Hematopoietic multipotent progenitor cell treated with erythropoietin and hydrocortisone succinate and interleukin-3 and kit ligand, for 17 days (in vitro differentiated cells): ENCODE results near the gene IKZF2.
"Not testable (repeated sequence)": the region's sequence is repeated elsewhere in the genome, so short reads cannot be mapped to it uniquely, and the experiment has no call there.

Experiments used
- DNase-seq: peaks from one replicate; pipeline ENCODE4 v3.0.0-alpha.2; 2015; ENCODE audit warnings: low spot score

The IKZF2 gene

GRCh38 chr2:213032607-213033006 lies 118.8 kb downstream of the IKZF2 start:
- no peak for DNase-seq

- DNase-seq: no peak
Observed at GRCh38 chr2:213022987-213023386, 128.4 kb downstream of the IKZF2 start.

GRCh38 chr2:213021971-213022899 lies 129.2 kb downstream of the IKZF2 start:
- DNase-seq: no peak

- DNase-seq: not testable (repeated sequence)
Observed at GRCh38 chr2:213020913-213021312, 130.5 kb downstream of the IKZF2 start.

- DNase-seq: no peak
Observed at GRCh38 chr2:213020268-213020667, 131.1 kb downstream of the IKZF2 start.

- no peak for DNase-seq
Observed at GRCh38 chr2:213019368-213019767, 132.0 kb downstream of the IKZF2 start.

- no peak for DNase-seq
Observed at GRCh38 chr2:213018340-213018901, 133.0 kb downstream of the IKZF2 start.

- no peak for DNase-seq
Observed at GRCh38 chr2:213017404-213017803, 134.0 kb downstream of the IKZF2 start.

- no peak for DNase-seq
Observed at GRCh38 chr2:213016984-213017351, 134.4 kb downstream of the IKZF2 start.

- no peak for DNase-seq
Observed at GRCh38 chr2:213016166-213016983, 135.0 kb downstream of the IKZF2 start.

GRCh38 chr2:213015387-213016165 lies 135.8 kb downstream of the IKZF2 start:
- DNase-seq: no peak

GRCh38 chr2:213013979-213014378 lies 137.4 kb downstream of the IKZF2 start:
- no peak for DNase-seq

GRCh38 chr2:213011505-213011904 lies 139.9 kb downstream of the IKZF2 start:
- no peak for DNase-seq

GRCh38 chr2:213010106-213010779 lies 141.2 kb downstream of the IKZF2 start:
- no peak for DNase-seq

- DNase-seq: no peak
Observed at GRCh38 chr2:213007290-213007838, 144.0 kb downstream of the IKZF2 start.

- DNase-seq: no peak
Observed at GRCh38 chr2:213004197-213004821, 147.1 kb downstream of the IKZF2 start.

GRCh38 chr2:213002383-213002782 lies 149.0 kb downstream of the IKZF2 start:
- no peak for DNase-seq

GRCh38 chr2:213001297-213001910 lies 150.0 kb downstream of the IKZF2 start:
- DNase-seq: no peak

GRCh38 chr2:212998626-212999359 lies 152.6 kb downstream of the IKZF2 start:
- DNase-seq: no peak
